ENCODE measurements around the gene KCND2.

The KCND2 gene

DNA sequence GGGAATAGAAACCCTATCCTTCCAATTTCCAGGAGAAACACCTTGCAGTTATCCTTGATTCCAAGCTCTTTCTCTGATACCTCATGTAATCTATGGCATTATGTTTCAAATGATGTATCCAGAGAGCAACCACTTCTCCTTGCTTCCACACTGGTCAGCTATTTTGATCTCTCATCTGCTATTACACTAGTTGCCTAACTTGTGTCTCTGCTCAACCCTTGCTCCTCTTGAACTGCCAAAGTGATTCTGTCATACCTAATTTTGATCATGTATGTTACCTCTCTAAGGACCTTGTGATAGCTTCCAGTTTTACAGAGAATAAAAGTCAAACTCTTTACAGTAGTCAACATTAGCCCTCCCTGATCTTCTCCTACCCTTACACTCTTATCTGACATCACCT, 90.4 kb downstream of the KCND2 start:
- Mint-ChIP-seq H3K36me3 (no peaks in the 10 kb centered on the region), H3K4me1 (no peaks in the 10 kb centered on the region), H3K4me3 (no peak overlapping the region), H3K27ac (no peak overlapping the region), H3K9me3 (peaks cover 13% of the 10 kb centered on the region), H3K27me3 (peaks cover 1% of the 10 kb centered on the region)

DNA sequence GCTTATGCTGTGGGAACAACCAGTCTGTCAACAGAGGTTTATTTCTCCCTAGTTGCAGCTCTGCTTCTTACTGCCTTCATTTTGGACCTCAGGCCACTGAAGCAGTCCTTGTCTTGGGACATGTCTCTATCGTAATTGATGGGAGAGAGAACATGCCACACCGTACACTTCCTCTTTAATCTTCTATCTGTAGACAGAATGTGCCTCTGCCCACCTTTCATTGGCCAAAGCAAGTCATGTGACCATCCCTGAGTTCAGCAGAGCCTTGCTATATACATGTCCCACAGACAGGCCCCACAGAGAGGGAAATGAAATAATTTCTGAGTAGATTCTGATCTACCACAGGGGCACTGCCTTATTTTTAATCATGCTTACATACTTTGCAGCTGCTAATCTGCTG, 98.0 kb downstream of the KCND2 start:
- Mint-ChIP-seq H3K9me3 (no peaks in the 10 kb centered on the region), H3K27me3 (no peaks in the 10 kb centered on the region), H3K4me3 (no peak overlapping the region), H3K27ac (no peak overlapping the region), H3K4me1 (no peaks in the 10 kb centered on the region), H3K36me3 (no peaks in the 10 kb centered on the region)

- Mint-ChIP-seq H3K4me1 (no peaks in the 10 kb centered on the region), H3K36me3 (no peaks in the 10 kb centered on the region), H3K9me3 (no peaks in the 10 kb centered on the region), H3K27me3 (no peaks in the 10 kb centered on the region), H3K27ac (no peak overlapping the region), H3K4me3 (no peak overlapping the region)
Observed at GRCh38 chr7:120373174-120373573, 100.2 kb downstream of the KCND2 start.

DNA sequence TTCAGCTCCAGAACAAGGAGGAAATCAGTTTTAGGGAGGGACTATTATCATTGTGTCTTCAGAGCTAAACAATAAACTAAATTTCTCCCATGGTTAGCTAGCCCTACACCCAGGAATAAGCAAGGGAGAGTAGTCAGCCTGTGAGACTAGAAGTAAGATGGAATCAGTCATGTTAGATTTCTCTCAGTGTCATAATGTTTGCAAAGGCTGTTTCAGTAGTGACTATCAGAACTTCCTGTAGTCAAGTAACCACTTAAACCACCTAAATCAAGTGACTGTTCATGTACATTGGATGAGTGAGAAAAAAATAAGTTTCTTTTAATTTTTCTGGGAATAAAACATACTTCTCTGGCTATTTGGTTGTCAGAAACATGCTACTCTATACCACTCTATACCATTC, 121.6 kb downstream of the KCND2 start:
- Mint-ChIP-seq H3K4me3 (no peak overlapping the region), H3K27ac (no peak overlapping the region), H3K27me3 (no peaks in the 10 kb centered on the region), H3K36me3 (no peaks in the 10 kb centered on the region), H3K9me3 (peaks cover 7% of the 10 kb centered on the region), H3K4me1 (no peaks in the 10 kb centered on the region)

DNA sequence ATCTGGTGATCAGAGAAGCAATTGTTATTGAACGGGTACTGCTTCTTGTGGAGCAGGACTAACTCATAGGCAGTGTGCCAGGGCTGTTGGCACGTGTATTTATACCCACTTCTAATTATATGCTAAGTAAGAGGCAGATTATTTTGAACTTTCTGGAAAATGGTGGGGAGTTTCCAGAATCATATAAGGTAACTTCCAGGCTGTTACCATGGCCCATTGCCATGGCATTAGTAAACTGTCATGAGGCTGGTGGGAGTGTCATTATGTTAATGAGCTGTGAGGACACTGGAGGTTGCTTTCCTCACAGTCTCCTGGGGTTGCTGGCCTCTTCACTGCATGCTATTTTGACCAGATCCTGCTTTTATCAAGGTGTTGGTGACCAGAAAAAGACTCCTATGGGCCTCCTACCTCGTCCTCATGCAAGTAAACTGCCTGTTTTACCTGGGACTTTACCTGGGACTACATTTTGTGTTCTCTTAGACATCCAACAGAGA, 122.6 kb downstream of the KCND2 start:
- H3K36me3 Mint-ChIP-seq = no peaks in the 10 kb centered on the region
- H3K27ac Mint-ChIP-seq = no peak overlapping the region
- no peak overlapping the region for H3K4me3 Mint-ChIP-seq

GRCh38 chr7:120398284-120399000, 125.5 kb downstream of the KCND2 start:
- H3K4me3 Mint-ChIP-seq = no peak overlapping the region
- no peak overlapping the region for H3K27ac Mint-ChIP-seq
- H3K36me3 Mint-ChIP-seq = no peaks in the 10 kb centered on the region
- H3K4me1 Mint-ChIP-seq = no peaks in the 10 kb centered on the region
- H3K9me3 Mint-ChIP-seq = peaks cover 7% of the 10 kb centered on the region
- H3K27me3 Mint-ChIP-seq = no peaks in the 10 kb centered on the region

More for the DNA sequence above, 122.6 kb downstream of the KCND2 start:
- Mint-ChIP-seq H3K27me3 (no peaks in the 10 kb centered on the region), H3K9me3 (peaks cover 7% of the 10 kb centered on the region), H3K4me1 (no peaks in the 10 kb centered on the region)

GRCh38 chr7:120400806-120401455, 128.0 kb downstream of the KCND2 start:
- Mint-ChIP-seq H3K36me3 (no peaks in the 10 kb centered on the region), H3K4me3 (no peak overlapping the region), H3K27ac (no peak overlapping the region), H3K9me3 (peaks cover 7% of the 10 kb centered on the region), H3K27me3 (no peaks in the 10 kb centered on the region), H3K4me1 (no peaks in the 10 kb centered on the region)

DNA sequence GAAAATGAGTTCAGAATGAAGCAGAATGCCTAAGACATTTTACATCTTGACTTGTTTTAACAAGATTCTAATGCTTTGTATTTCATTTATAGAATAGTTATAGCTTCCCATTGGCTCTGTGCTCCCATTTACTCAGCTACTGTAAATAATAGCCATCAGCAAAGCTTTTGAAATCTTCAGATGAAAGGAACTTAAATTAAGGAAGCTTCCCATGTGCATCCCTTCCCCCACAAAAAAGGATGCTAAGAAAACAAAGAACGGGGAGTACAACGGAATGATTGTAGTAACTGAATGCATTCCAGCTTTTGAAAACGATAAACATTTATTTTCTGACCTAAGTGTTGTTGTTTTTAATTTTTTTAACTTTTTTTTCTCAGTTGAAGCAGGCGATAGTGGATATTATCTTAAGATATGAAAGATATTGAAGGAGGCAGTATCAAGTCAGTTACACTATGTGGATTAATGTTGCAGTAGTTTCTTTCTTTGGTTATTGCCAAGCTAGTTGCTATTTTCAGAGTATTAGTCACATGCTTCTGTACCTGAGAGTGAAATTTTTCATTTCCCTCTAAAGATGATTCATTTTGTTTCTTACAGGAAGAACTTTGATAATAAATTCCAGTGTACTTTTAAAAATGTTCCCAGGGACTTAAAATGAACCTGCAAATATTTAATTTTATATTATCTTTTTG, 129.2 kb downstream of the KCND2 start:
- Mint-ChIP-seq H3K27ac (no peak overlapping the region), H3K4me3 (no peak overlapping the region), H3K36me3 (no peaks in the 10 kb centered on the region), H3K27me3 (no peaks in the 10 kb centered on the region), H3K4me1 (no peaks in the 10 kb centered on the region), H3K9me3 (peaks cover 7% of the 10 kb centered on the region)

DNA sequence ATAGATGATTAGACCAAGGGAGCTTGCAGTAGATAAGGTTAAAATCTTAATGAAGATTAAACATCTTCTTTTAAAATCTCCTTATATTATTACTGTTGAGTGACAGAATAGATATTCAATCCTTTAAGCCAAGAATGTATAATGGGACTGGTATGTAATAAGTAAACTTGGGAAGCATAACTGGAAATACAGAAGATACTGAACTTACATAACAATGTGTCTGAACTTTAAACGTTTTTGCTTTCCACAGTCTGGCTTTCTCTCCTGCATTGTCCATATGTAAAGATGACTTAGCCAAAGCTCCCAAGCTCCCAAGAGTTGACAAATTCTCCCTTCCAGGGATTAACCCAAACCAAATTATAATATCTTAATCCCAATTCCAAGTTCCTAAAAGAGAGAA, 129.8 kb downstream of the KCND2 start:
- Mint-ChIP-seq H3K9me3 (peaks cover 7% of the 10 kb centered on the region), H3K27me3 (no peaks in the 10 kb centered on the region), H3K4me3 (no peak overlapping the region), H3K4me1 (no peaks in the 10 kb centered on the region), H3K27ac (no peak overlapping the region), H3K36me3 (no peaks in the 10 kb centered on the region)

DNA sequence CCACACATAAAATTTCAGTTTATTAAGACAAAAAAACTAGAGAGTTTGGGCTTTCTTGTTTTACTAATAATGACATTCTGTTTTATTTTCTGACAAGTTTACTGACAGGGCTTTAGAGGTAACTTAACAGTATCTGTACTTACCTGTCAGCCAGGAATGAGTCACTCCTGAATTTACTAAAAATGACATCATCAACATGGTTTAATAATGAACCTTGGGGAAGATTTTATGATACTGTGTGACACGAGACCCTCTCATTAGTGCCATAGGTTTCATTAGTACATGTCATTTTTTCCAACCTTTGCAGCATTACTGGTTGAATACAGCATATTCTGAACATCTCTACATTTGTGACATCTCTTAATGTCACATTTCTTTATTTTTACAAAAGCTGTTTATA, 131.1 kb downstream of the KCND2 start:
- Mint-ChIP-seq H3K27ac (no peak overlapping the region), H3K4me1 (no peaks in the 10 kb centered on the region), H3K9me3 (no peaks in the 10 kb centered on the region)

DNA sequence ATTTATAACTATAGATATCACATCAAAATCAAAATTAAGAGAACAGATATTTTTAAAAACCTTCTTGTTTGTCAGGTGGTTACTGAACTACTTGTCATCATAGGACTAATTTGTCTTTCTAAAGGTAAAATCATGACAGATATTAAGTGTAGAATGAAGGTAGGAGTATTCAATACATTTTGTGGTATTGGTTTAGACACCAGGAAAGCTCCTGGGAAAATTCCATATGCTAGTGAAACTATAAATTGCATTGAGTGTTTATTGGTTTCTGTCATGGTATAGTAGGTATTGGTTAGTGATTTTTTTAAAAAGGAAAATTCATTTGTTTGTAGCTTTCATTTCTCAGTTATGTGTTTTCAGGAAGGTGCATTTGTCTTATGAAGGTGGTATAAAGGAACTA, 132.7 kb downstream of the KCND2 start:
- H3K4me3 Mint-ChIP-seq = no peak overlapping the region
- H3K9me3 Mint-ChIP-seq = no peaks in the 10 kb centered on the region
- H3K4me1 Mint-ChIP-seq = no peaks in the 10 kb centered on the region
- no peaks in the 10 kb centered on the region for H3K27me3 Mint-ChIP-seq
- H3K27ac Mint-ChIP-seq = no peak overlapping the region
- H3K36me3 Mint-ChIP-seq = no peaks in the 10 kb centered on the region

More for the DNA sequence above, 131.1 kb downstream of the KCND2 start:
- H3K4me3 Mint-ChIP-seq = no peak overlapping the region
- no peaks in the 10 kb centered on the region for H3K27me3 Mint-ChIP-seq
- H3K36me3 Mint-ChIP-seq = no peaks in the 10 kb centered on the region

DNA sequence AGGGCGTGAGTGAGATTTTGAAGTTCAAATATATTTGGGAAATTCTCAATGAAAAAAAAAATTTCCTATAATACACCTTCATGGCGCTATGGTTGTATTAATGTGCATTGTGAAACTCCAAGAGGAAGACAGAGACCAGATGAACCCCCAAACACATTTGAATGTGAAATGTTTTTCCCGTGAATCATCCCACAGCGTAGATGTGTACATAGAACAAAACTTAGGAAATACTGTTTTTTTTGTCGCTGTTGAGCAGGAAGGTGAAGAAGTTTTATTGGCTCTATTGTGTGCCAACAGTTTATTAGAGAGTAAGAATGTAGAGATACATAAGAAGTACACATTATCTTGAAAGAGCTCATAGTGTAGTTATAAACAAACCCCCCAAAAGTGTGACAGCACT, 134.0 kb downstream of the KCND2 start:
- no peaks in the 10 kb centered on the region for H3K9me3 Mint-ChIP-seq

DNA sequence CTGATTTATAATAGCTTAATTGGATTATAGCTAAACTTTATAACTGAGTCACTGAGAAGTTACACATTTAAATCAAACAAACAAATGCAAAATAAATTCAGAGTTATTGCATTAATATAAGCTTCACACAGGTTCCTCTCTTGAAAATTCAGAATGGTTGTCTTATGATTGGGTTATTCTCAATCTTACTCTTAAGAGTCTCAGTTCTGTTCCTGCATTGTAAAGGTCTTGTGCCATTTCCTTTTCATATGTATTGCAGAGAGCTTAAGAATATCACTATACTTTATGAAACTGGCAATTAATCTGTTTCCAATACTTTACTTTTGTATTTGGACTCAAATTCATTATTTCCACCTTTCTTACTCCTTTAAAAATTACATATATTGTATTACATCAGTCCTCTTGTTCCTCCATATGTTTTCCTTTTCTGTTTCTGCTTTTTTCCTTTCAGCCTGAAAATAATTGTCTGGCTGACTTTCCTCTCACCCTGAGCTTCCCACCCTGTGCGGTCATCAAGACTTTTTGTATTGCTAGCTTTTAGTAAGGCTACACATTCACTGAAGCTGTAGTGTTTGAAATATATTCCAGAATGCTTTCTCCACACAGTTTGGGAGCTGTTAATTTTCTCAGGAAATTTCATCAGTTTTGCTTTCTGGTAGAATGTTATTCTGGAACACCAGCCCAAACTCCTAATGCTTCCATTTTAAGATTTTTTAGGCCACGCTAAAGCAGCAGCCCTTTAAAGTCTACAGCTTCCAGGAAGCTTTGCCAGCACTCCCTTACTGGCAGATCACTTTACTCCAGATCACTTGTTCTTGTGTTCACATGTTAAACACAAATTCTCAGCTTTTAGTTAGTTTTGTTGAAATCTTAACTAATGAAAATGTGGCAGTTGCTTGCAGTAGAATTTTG, 139.4 kb downstream of the KCND2 start:
- no peaks in the 10 kb centered on the region for H3K4me1 Mint-ChIP-seq
- no peaks in the 10 kb centered on the region for H3K9me3 Mint-ChIP-seq
- no peak overlapping the region for H3K27ac Mint-ChIP-seq
- H3K27me3 Mint-ChIP-seq = no peaks in the 10 kb centered on the region
- no peak overlapping the region for H3K4me3 Mint-ChIP-seq
- H3K36me3 Mint-ChIP-seq = no peaks in the 10 kb centered on the region

More for the DNA sequence above, 134.0 kb downstream of the KCND2 start:
- Mint-ChIP-seq H3K36me3 (no peaks in the 10 kb centered on the region), H3K4me1 (no peaks in the 10 kb centered on the region), H3K4me3 (no peak overlapping the region), H3K27ac (no peak overlapping the region), H3K27me3 (no peaks in the 10 kb centered on the region)

- Mint-ChIP-seq H3K27me3 (no peaks in the 10 kb centered on the region), H3K27ac (no peak overlapping the region), H3K4me1 (no peaks in the 10 kb centered on the region), H3K4me3 (no peak overlapping the region), H3K9me3 (no peaks in the 10 kb centered on the region), H3K36me3 (no peaks in the 10 kb centered on the region)
Observed at GRCh38 chr7:120413164-120413563, 140.2 kb downstream of the KCND2 start.

GRCh38 chr7:120417244-120417979, 144.4 kb downstream of the KCND2 start:
- Mint-ChIP-seq H3K27ac (no peak overlapping the region), H3K4me1 (no peaks in the 10 kb centered on the region), H3K4me3 (no peak overlapping the region), H3K36me3 (no peaks in the 10 kb centered on the region), H3K27me3 (no peaks in the 10 kb centered on the region), H3K9me3 (no peaks in the 10 kb centered on the region)
